GM18520 (cell line): ENCODE results near the gene STMN3.
"Not testable (repeated sequence)": the region's sequence is repeated elsewhere in the genome, so short reads cannot be mapped to it uniquely, and the experiment has no call there.

Experiments used
- ATAC-seq: cut with Tn5 transposase; IDR thresholded peaks from one replicate; pipeline ENCODE4 v1.9.1; 2021; ENCODE audit not compliant: unreplicated experiment

The STMN3 gene

DNA sequence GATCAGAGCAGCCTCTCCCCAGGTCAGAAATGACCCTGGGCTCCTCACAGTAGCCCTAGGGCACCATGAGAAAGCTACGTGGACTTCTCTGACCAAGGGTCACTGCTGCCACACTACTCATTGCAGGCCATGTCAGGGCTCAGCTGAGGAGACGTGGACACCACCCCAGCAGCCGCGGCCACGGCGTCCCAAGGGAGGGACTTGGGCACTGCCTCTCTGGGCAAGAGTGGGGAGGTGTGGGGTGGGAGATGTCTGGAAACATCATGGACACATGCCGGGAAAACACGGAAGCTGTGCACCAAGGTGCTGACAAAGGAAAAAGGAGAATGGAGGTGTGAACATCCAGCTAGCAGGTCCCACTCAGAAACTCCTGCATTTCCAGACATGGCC lies 35.4 kb downstream of the STMN3 start:
- no peak for ATAC-seq

DNA sequence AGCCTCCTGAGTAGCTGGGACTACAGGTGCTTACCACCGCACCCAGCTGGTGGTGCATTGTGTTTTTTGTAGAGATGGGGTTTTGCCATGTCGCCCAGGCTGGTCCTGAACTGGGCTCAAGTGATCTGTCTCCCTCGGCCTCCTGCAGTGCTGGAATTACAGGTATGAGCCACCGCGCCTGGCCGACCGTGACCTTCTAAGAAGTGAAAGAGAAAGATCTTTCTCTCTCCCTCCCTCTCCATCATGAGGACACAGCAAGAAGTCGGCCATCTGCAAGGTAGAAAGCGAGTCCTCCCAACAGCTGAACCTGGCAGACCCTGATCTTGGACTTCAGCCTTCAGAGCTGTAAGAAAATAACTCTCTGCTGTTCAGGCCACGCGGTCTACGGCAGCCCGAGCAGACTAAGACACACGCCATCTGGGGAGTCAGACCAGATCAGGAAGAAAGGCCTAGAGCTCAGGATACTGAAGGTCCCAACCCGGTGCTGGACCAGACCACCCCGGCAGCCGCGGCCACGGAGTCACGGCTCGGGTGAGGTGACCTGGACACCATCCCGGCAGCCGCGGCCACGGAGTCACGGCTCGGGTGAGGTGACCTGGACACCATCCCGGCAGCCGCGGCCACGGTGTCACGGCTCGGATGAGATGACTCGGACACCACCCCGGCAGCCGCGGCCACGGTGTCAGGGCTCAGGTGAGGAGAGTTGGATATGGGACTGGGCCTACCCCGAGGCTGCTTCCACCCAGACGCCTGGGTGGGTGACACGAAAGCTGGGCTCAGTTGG lies 35.9 kb downstream of the STMN3 start:
- no peak for ATAC-seq

DNA sequence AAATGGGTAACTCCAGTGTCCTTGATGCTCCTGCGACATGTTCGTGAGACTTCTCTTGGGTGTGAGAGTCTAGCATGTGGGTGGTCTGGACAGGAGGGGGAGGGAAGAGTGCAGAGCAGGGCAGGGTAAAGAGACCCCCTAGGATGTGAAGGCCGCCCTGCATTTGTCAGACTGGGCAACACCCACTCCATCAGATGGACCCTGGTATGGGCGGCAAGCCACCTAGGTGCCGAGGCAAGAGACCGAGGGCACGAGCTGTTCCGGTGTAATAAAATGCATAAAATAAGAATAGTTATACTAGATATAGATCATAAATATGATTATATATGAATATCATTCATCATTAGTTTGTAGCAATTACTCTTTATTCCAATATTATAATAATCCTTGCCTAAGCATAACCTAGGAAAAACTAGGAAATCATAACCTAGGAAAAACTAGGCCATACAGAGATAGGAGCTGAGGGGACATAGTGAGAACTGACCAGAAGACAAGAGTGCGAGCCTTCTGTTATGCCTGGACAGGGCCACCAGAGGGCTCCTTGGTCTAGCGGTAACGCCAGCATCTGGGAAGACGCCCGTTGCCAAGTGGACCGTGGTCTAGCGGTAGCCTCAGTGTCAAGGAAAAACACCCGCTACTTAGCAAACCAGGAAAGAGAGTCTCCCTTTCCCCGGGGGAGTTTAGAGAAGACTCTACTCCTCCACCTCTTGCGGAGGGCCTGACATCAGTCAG lies 39.2 kb downstream of the STMN3 start:
- ATAC-seq = not testable (repeated sequence)

DNA sequence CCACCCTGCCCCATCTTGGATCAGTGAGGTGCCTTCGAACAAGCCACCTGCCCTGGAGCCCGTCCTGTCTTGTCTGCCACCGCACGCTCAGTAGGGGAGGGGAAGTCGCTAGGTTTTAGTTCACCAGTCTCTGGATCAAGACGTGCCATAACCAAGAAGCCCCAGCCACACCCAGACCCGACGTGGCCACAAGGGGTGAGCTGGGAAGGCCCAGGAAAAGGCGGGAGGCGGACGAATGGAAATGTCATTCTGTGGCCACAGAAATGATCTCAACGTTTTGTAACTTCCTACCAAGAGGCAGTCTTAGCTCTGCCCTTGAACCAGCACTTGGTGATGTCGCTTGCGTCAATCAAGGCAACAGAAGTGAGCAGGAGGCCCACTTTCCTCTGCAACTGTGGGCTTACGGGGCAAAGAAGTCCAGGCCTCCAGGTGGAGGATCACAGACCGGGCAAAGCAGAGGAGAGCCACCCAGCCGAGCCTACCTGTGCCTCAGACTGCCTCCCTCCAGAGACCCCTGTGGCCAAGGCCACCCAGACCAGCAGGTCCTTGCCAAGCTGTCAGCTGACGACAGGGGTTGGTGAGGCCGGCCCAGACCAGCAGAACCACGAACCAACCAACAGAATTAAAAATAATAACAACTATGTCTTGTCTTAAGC lies 40.8 kb downstream of the STMN3 start:
- no peak for ATAC-seq

DNA sequence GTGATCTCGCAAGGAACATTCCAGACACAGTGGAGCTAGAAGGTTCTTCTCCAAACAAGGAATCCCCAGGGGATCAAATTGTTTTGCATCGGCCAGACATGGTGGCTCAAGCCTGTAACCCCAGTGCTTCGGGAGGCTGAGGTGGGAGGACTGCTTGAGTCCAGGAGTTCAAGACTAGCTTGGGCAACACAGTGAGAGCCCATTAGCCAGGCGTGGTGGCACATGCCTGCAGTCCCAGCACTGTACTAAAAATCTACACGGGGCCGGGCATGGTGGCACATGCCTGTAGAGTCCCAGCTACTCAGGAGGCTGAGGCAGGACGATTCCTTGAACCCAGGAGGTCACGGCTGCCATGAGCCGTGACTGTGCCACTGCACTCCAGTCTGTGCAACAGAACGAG lies 41.6 kb downstream of the STMN3 start:
- no peak for ATAC-seq

DNA sequence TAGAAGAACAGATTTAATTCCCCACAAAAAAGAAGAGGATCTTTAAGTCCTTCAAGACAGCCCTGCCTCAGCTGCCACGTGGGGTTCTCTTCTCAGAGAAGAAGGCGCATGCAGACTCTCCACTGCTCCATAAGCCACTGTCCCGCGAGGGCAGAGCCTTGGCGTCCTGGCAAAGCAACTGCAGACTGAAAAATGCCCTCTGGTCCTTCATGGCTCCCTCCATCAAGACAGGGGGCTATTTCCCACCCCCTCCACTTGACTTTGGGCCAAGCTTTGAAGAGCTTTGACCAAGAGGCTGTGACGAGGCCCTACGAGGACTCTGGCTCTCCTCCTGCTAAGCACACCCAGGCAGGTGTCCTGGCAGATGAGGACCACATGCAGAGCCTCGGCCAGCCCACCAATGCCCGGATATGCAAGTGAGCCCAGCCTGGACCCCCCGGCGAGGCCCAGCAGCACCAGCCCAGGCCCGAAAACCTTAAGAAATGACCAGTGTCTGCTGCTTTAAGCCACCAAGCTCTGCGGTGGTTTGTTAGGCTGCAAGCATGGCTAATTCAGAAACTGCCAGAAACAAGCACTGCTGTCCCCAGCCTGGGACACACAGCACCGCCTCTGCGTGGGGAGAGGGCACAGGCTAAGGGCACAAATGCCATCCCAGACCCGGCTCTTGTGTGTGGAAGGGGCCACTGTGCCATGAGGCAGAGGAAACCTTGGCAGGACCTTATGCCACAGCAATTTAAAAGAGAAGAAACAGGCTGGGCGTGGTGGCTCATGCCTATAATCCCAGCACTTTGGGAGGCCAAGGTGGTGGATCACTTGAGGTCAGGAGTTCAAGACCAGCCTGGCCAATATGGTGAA lies 42.4 kb downstream of the STMN3 start:
- no peak for ATAC-seq

DNA sequence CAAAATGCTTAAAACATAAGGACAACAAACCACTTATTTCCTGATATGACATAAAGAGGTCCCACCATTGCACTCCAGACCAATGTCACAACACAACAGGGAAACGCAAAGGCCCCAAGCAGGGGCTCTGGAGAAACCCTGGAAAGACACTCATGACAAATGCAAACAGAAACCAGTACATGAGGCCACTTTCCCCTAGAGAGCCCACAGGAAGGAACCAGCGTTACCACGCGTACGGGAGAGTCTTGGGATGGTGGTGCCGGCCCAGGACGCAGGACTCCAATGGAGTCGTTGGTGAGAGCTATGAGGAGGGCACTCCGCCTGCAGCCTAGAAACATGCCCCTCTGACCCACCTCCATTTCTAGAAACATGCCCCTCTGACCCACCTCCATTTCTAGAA lies 46.5 kb downstream of the STMN3 start:
- ATAC-seq = no peak

DNA sequence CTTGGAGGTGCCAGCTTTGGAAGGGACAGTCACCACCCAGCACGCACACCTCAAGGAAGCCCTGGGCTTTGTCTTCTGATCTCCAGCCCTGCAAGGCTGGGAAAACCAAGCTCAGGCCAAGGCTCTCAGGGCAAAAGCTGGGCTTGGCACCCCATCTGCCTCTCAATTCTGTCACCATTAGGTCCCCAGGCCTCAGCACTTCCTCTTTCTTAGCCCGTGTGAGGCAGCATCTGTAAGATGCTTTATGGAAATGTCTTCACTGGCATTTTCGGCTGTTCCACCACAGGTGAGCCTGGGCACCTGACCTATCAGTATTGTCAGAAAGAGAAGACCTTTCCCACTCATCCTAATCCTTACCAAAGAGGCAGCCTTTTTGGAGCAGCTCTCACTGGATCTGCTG lies 50.9 kb downstream of the STMN3 start:
- ATAC-seq = no peak

DNA sequence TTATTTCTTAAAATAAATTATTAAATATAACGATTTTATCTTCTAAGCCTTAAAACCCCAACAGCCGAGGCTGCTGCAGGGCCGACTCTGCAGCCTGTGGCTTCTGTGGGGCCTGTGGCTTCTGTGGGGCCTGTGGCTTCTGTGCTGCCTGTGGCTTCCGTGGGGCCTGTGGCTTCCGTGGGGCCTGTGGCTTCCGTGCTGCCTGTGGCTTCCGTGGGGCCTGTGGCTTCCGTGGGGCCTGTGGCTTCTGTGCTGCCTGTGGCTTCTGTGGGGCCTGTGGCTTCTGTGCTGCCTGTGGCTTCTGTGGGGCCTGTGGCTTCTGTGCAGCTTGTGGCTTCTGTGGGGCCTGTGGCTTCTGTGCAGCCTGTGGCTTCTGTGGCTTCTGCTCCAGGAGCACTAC lies 51.5 kb downstream of the STMN3 start:
- ATAC-seq = not testable (repeated sequence)

DNA sequence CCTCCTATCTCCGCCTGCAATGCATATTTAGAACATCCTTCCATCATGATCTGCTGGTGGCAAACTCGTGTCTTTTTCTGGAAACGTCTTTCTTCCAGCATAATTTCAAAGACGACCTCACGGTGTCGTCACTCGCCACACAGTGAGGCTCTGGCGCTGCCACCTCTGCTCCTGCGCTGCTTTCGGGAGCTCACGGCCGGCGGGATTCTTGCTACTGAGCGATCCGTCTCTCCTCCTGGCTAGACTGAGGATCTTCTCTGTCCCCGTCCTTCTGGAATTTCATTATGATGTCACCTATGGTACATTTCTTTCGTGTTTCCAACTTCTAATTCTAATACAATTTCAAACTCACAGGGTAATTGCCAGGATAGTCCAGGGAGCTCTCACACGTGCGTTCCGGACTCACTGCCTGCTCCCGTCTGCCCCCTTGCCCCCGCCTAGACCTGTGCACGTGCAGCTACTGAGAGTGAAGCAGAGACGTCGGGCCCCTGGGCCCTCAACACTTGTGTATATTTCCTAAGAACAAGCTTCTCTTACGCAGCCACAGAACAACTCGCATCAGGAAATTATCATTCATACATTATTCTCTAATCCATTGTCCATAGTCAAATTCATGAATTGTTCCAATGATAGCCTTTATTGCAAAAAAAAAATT lies 53.7 kb downstream of the STMN3 start:
- no peak for ATAC-seq

DNA sequence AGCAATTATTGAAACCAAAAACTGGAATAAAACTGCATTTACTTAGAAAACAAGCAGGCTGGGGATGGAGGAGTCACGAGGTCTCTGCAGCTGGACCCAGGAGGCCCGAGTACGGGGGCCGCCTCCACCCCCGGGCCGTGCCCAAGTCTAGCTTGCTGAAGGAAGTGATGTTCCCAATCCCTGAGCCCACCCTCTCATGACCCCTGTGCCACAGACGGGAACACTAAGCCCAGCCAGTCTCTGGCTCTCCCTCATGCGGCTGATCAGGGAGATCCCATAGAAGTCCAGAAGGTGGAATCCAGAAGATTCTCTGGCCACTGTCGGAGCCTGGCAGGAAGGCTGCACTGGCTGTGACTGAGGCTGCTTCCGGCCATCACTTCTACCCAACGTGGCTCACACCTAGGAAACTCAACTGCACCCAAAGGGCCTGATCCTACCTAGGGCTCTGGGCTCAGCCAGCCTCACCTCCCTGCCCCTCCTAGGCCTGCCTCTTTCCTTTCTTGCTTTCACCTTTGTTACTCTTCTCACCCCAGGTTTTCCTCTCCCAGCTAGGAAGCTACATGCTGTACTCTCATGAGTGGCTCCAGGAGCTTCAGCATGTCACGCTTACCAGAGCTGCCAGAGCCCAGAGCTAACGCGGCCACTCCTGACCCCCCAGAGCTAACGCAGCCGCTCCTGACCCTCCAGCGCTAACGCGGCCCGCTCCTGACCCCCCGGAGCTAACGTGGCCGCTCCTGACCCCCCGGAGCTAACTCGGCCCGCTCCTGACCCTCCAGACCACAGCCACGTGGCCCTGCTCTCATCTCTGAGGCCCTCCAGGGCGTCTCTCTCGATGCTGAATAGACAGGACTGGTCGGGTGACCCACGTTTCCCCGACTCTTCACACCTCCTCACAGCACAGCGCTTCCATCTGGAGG lies 54.5 kb downstream of the STMN3 start:
- no peak for ATAC-seq

DNA sequence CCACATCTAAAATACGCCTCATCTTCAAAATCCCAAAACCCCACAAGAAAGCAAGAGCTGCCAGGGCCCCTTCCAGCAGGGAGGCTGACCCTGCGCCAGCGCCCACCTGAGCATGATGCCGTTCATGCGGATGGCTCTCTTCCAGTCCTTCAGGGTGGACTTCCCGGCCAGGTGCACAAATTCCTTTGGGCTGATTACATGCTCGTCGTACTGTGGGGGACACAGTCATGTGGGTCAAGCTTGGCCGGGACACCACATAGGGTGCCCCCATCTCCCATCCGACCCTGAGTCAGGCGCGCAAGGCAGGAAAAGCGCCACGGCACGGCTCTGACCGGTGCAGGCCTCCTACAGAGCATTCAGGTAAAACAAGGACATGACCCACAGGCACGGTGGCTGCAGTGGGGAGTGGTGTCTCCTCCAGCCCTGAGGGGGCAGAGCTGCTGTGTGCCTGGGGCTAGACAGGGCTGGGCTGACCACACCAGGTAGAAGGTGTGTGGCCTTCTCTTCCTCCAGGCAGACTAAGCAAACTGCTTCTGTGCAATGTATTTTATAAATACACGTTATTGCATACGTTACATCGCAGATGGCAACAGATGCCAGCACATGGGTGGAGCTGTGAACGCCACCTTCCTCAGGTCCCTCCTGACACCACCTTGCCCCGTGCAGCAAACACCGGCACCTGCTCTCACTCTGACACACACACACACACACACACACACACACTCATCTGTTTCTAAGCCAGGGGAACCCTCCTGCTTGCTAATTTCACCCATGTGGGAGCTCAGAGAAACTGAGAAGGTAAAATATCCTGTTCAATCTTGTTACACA lies 55.4 kb downstream of the STMN3 start:
- ATAC-seq = no peak

DNA sequence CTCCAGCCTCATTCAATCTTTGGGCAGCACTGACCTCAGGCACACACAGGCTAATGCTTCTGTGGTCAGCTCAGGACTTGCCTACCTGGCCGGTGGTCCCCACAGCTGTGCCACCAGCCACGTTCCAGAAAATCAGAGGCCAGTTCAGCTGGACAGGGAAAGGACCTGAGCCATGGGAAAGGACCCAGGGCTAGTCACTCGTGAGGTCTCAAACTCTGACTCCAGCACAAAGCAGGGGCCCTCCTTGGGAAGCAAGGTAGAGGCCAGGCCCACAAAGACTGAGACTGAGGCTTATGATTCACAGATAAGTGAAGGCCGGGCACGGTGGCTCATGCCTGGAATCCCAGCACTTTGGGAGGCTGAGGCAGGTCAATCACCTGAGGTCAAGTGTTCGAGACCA lies 56.8 kb downstream of the STMN3 start:
- no peak for ATAC-seq

DNA sequence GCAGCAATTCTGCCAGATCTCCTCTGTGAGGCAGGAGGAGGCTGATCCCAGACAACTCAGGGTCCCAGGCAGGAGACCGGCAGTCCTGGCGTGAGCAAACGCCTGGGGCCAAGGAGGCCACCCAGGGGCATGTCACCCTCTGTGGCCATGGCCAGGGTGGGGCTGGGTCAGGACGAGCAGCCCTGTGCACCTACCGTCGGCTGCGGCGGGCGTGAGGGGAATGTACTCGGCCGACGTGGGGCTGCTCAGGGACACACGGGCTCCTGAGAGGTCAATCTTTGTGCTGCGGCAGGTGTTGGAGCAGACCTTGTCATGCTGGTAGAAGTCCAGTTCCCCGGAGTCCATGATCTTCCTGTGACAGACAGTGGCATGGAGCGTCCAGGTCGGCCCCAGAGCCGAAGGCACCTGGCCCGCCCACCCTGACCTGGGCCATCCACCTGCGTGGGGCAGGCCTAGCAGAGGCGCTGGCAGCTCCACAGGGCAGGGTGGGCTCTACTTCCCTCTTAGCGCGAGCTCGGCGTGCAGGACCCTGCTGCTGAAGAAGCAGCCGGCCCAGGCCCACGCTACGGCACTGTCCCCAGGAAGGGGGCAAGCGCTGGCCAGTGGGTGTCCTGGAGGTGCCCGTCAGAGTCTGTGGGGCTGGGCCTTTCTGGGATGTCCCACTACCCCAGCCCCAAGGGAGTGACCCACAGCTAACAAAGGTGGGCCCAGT lies 57.7 kb downstream of the STMN3 start:
- no peak for ATAC-seq

DNA sequence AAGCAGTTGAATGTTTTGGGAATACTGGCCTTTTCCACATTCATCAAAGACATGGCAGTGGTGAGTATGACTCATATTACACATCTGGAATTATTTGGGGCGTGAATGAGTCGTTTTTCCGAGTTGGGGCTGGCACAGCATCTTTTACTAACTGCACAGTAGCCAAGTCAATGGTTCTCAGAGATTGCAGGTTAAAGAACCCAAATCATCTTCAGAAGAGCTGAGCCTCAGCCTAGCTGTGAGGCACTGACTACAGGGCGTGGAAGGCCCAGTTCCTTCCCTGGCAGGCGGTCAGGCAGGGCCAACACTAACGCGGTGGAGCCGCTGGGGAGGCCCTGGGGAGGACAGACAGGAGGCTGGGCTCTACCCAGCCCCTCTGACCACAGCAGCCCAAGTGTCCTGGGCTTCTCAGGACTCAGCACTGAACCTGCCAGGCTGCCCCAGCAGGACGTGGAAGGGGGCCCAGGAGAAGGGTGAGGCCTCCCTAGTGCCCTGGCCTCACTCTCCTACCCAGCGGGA lies 59.1 kb downstream of the STMN3 start:
- no peak for ATAC-seq

DNA sequence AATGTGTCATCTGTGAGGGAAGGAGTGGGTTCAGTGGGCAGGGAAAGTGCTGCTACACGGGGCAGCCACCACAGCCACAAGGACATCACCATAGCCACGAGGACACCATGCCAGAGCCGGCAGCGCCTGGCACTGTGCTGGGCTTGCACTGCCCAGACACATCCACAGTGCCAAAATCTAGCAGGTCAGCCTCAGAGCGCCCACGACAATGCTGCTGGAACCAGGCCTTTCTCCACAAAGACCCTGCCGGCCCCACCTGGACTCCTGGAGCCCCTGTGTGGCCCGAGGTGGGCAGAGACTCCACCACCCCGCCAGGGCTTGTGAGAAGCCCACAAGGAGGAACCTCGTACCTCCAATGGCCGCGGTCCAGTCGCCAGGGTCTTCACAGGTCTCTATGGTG lies 60.6 kb downstream of the STMN3 start:
- ATAC-seq = no peak

DNA sequence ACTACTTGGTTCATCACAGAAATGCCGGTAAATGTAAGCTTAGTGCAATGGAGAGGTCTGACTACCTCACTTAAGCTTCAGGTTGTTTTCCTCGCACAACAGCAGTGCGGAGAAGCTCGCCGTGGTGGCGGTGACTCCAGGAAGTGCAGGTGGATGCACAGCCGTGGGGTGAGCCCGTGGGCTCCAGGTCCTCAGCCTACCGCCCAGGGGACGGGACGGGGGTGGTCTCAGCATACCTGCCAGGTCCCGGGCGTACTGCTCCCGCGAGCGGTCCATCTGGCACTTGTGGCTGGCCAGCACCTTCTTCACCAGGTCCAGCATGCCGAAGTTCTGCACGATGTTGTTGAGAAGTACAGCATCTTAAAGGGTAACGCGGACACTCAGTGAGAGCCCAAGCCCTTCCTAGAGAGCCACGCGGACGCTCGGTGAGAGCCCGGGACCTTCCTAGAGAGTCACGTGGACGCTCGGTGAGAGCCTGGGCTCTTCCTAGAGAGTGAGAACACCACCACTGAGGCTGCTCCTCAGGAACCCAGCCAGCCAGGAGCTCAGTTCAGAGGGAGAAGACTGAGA lies 61.4 kb downstream of the STMN3 start:
- no peak for ATAC-seq

DNA sequence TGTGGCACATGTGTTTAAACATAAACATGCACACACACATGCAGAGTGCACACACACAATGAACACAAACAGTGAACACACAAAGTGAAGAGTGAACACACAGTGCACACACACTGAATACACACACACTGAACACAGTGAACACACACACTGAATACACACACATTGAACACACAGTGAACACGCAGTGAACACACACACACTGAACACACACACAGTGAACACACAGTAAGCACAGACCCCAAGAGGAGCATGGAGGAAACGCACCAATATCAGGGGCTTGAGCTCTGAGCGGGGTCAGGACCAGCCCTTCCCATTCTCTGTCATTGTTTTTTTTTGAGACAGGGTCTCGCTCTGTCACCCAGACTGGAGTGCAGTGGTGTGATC lies 62.1 kb downstream of the STMN3 start:
- ATAC-seq = no peak
